NCI-H524 (cell line): ENCODE results near the gene TRAPPC6A.

ENCODE experiments used
- DNase-seq, 2 experiments: peaks; one replicate each; lab custom pipeline; 2025; lab: John Stamatoyannopoulos, UW

TRAPPC6A gene

DNA sequence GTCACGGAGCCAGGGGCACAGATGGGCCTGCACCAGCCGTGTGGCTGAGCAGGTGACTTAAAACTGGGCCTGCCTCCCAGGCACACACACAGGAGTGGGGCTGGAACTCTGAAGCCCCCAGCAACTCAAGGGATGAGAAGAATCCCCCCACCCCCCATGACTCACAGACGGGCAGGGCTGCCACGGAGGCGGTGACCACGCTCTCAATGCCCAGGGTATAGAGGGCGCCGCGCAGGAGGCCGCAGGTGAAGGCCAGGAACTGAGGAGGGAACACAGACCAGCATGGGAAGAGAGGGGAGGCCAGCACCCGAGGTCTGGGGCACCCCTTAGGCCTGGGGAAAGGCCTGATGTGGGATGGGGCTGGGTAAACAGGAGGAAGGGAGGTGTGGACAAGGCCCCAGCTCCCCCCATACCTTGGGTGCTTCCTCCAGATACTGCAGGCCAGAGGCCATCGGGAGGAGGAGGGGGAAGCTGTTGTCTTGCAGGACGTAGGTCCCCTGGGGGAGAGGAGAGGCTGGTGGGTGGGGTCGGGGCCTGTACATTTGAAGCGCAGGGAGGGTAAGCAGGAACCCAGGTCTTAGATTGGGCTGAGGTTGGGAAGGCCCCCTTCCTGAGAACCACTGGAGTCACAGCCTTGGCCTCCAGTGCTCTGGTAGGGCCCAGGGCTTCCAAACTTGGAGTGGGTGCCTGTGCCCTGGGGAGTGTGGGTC is 14.1 kb downstream of the TRAPPC6A start:
- no peak for DNase-seq

GRCh38 chr19:45163156-45163555 is 14.9 kb downstream of the TRAPPC6A start:
- DNase-seq, result no peak

DNA sequence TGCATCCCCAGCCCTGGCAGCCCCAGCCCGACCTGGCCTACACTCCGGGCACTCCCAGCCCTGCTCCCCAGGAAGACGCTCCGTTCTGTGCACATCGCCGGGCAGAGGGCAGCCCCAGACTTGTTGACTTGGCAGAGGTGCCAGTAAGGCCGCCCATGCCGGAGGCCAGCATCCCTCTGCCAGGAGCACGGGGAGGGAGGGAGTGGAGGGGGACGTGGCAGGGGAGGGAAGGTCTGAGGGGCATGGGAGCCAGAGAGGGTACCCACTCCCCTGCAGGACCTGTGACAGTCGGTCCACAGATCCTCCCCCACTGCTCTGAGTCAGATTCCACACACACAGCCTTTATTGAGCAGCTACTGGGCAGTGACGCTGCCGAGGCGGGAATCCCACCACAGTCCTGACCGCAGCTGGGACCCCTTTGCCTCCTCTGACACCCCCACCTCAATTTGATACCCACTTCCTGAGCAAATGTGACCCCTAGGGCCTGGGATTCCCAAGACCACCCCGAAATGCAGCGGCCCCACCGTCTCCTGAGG is 15.4 kb downstream of the TRAPPC6A start:
- DNase-seq, result no peak

- DNase-seq, result no peak
These were observed 16.1 kb downstream of the TRAPPC6A start for GRCh38 chr19:45161738-45162607.

GRCh38 chr19:45160870-45161737 is 16.9 kb downstream of the TRAPPC6A start, which contains the start of gene NKPD1:
Gene NKPD1 (minus strand): TSS chr19:45160982. CDS start chr19:45160150, 832 bp downstream.
- DNase-seq, result peak in 1 of 2 experiments; percentile 53

- DNase-seq, result no peak
These were observed 18.1 kb downstream of the TRAPPC6A start for GRCh38 chr19:45159971-45160324.

DNA sequence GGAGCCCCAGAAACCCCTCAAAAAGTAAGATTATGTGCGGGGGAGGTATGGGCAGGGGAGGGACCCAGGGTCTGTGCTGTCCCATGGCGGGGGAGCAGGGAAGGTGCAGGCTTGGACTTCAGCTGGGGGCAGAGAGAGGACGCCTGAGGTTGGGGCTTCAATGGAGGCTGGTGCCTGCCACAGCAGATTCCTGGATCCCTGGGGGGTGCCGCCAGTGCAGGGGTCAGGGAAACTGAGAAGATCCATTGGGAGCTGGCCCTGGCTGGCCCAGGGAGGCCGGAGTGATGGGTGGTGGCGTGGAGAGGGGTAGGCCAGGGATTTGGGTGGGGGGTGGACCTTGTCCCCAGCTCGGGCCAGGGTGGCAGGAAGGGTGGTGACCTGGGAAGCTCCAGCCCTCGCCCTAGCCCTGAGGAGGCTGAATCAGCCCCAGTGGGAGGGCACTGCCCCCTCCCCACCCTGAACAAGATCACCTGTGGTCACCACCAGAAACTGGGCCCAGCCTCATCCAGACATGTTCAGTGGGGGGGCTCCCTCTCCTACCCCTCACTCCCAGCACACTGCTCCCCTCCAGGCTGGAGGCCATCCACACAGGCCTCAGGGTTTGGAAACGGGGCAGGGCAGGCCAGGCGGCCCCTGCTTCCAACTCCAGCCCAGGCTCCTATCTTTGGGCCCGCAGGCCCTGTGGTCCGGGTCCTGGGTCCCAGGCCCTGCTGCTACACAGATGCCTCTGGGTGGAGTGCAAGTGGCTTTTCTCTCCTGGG is 18.6 kb downstream of the TRAPPC6A start:
- no peak for DNase-seq

GRCh38 chr19:45158503-45159209 is 19.4 kb downstream of the TRAPPC6A start:
- DNase-seq, result no peak

GRCh38 chr19:45156751-45157150 is 21.3 kb downstream of the TRAPPC6A start:
- no peak for DNase-seq

GRCh38 chr19:45156011-45156630 is 21.9 kb downstream of the TRAPPC6A start:
- peak in 1 of 2 experiments; percentile 21 for DNase-seq

- no peak for DNase-seq
These were observed 23.8 kb downstream of the TRAPPC6A start for GRCh38 chr19:45154064-45154827.

DNA sequence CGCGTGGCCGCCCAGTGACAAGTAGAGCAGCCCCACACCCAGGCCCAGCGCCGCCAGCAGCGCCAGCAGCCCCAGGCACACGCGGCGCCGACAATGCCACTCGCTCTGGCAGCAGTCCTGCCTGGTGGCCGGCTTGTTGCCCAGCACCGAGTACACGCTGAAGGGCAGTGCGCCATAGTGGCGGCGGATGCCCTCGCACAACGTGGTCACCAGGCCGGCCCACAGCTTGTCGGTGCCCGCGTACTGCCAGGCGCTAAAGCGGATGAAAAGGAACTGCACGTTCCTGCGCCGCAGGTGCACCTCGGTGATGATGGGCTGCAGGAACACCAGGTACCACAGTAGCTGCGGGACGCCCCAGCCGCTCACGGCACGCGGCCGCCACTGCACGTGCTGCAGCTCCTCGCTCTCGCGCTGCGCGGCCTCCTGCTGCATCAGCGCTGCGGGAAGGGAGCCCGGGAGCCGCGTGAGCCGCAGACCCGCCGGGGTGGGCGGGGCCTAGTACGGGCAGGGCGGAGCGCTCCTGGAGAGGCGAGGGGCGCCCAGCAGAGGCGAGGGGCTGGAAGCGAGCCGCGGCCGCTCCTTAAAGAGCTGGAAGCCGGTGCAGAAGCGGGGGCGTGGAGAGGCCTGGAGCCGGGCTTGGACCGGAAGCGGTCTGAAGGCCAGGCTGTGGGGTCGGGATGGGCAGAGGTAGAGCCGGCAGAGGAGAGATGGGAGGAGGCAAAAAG is 24.5 kb downstream of the TRAPPC6A start:
- DNase-seq, result no peak

DNA sequence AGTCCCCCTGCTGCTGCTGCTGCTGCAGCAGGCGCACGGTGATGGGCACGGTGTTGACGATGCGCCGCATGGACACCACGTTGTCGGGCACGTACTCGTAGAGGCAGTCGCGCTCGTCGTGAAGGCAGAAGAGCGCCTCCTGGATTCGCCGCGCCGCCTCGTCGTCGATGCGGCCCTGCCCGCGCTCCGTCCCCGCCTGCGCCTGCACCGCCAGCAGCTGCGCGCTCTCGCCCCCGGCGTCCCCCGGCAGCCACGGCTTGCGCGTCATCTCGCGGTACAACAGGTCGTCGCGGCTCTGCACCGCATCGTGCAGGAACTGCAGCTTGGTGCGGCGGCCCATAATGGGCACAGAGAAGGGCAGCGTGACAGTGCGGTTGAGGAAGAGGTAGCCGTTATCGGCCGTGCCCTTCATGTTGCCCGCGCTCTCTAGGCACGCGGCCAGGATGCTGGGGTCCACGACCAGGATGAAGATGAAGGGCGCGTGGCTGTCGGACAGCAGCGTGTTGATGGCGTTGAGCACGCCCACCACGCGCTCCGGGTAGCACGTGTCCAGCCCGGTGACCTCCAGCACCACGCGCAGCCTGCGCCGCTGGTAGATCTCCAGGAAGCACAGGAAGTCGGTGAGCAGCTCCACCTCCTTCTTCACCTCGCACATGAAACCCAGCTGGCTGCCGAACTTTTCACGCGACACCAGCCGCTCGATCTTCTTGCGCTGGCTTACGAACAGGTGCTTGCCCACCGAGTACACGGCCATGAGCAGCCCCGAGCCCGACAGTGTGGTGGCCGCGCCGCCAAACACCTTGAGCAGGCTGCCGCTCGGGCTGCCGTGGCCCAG is 25.3 kb downstream of the TRAPPC6A start:
- peak in 1 of 2 experiments; percentile 51 for DNase-seq

GRCh38 chr19:45151821-45152503 is 26.1 kb downstream of the TRAPPC6A start:
- DNase-seq, result no peak

DNA sequence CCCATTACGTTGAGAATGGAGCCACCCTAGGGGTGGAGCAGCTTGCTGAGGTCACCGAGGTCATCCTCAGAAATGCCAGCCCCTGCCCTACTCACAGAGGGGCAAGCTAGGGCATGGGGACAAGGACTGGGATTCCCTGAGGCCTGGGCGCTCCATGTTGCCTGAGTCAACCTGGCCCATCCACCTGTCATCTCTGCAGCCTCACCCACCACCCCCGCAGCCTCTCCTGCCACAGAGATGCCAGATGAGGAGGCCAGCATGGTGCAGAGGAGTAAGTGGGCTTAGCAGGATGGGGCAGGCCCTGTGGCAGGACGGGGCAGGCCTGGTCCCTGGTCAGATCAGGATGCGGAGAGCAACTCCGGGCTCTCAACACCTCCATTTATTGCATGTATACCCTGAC is 26.7 kb downstream of the TRAPPC6A start:
- DNase-seq, result no peak

DNA sequence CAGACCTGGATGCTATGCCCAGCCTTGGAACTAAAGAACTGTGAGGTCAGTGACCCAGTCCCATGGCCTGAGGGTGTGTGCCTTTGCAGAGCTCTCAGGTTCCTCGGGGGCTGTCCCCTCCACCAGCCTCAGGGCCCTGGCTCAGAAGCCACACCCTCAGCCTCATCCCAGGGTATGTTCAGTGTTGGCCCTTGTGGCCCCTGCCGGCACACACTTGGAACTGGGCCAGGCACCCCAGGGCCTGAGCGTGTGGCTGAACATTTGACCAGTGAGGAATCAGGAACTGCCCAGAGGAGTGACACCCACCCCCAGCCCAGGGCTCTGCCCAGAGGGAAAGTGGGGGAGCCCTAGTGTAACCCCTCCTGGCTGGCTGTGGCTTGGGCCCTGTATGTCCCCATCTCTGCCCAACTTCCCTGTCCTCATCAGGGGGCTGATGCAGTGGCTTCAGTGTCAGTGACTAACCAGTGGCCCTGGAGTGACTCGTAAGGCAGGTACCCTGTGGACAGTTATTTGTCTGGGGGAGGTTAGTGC is 27.2 kb downstream of the TRAPPC6A start:
- DNase-seq, result no peak

DNA sequence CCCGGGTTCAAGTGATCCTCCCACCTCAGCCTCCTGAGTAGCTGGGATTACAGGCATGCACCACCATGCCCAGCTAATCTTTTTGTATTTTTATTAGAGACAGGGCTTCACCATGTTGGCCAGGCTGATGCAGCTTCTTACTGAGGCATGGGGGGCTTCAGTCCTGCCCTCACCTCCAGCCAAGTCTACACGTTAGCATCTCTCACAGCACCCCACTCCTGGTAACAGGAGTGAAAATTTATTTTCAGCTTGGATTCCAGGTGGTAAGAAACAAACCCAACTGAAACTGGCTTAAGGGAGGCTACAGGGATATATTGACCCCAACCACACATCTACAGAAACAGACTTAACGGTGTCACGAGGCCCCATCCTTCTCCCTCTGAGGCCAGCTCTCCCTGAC is 27.9 kb downstream of the TRAPPC6A start:
- no peak for DNase-seq
